Suppressor macrophage treated with lipopolysaccharide for 4 hours (primary cell): ENCODE data around the gene TNFRSF1A.

ENCODE experiments used
- DNase-seq: peaks from one replicate; pipeline ENCODE4 v3.0.0-alpha.2; 2020

Gene TNFRSF1A

GRCh38 chr12:6323340-6323994 is 18.4 kb downstream of the TNFRSF1A start:
- peak; percentile 94 for DNase-seq

- no peak for DNase-seq
Measured at GRCh38 chr12:6322969-6323339, 18.9 kb downstream of the TNFRSF1A start.

GRCh38 chr12:6322352-6322751 is 19.5 kb downstream of the TNFRSF1A start:
- DNase-seq = no peak

GRCh38 chr12:6321905-6322304 is 20.0 kb downstream of the TNFRSF1A start:
- DNase-seq = no peak

- DNase-seq = no peak
Measured at GRCh38 chr12:6319446-6319845, 22.4 kb downstream of the TNFRSF1A start.

- no peak for DNase-seq
Measured at GRCh38 chr12:6318440-6318879, 23.4 kb downstream of the TNFRSF1A start.

GRCh38 chr12:6317693-6318439 is 24.0 kb downstream of the TNFRSF1A start:
- DNase-seq = no peak

- no peak for DNase-seq
Measured at GRCh38 chr12:6316921-6317692, 24.8 kb downstream of the TNFRSF1A start.

- DNase-seq = no peak
Measured at GRCh38 chr12:6315704-6316597, 25.9 kb downstream of the TNFRSF1A start.

- no peak for DNase-seq
Measured at GRCh38 chr12:6315184-6315583, 26.7 kb downstream of the TNFRSF1A start.

- no peak for DNase-seq
Measured at GRCh38 chr12:6314776-6315175, 27.1 kb downstream of the TNFRSF1A start.

- no peak for DNase-seq
Measured at GRCh38 chr12:6313326-6313940, 28.4 kb downstream of the TNFRSF1A start.

- DNase-seq = peak; percentile 66
Measured at GRCh38 chr12:6312529-6313325, 29.1 kb downstream of the TNFRSF1A start.

GRCh38 chr12:6311822-6312528 is 29.9 kb downstream of the TNFRSF1A start:
- no peak for DNase-seq

GRCh38 chr12:6310771-6311610 is 30.9 kb downstream of the TNFRSF1A start:
- no peak for DNase-seq

- peak; percentile 88 for DNase-seq
Measured at GRCh38 chr12:6307529-6307928, 34.3 kb downstream of the TNFRSF1A start.

- DNase-seq = no peak
Measured at GRCh38 chr12:6306599-6307220, 35.2 kb downstream of the TNFRSF1A start.

GRCh38 chr12:6306151-6306550 is 35.7 kb downstream of the TNFRSF1A start:
- DNase-seq = no peak

- no peak for DNase-seq
Measured at GRCh38 chr12:6303071-6303470, 38.8 kb downstream of the TNFRSF1A start.
